GM21737 (cell line): Measurements from ENCODE around the gene GPR179.
"Not testable (repeated sequence)": the region's sequence is repeated elsewhere in the genome, so short reads cannot be mapped to it uniquely, and the experiment has no call there.

Experiments used
- ATAC-seq: cut with Tn5 transposase; IDR thresholded peaks from one replicate; pipeline ENCODE4 v1.9.1; 2021; ENCODE audit warnings: mild to moderate bottlenecking, moderate library complexity; ENCODE audit not compliant: unreplicated experiment

Gene GPR179

DNA sequence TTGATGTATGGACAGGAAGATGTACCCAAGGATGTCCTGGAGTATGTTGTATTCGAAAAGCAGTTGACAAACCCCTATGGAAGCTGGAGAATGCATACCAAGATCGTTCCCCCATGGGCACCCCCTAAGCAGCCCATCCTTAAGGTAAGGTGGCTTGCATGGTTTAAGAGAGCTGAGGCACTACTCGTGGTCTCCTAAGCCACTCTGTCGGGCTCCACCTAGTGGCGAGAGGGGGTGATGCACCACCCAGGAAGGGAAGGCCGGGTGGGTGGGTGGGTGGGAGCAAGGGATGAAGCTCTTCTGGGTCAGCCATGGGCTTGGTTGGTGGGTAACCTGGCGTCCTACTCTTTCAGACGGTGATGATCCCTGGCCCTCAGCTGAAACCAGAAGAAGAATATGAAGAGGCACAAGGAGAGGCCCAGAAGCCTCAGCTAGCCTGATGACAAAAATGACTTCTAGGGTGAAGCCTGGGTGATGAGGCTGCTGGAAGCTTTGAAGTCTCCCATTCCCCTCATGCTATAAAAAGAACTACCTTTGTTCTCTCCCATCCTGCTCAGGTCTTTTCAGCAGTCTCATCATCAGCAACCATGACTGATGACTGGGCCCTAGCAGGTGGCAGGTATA lies 21.5 kb downstream of the GPR179 start:
- no peak for ATAC-seq

GRCh38 chr17:38320482-38320881 lies 23.3 kb downstream of the GPR179 start:
- no peak for ATAC-seq

- no peak for ATAC-seq
Observed at GRCh38 chr17:38317081-38317480, 26.7 kb downstream of the GPR179 start.

GRCh38 chr17:38315497-38315896 lies 28.3 kb downstream of the GPR179 start:
- no peak for ATAC-seq

- peak; percentile 88 for ATAC-seq
Observed at GRCh38 chr17:38296834-38297517, 46.8 kb downstream of the GPR179 start, which contains the start of gene MRPL45. Gene MRPL45 (plus strand): TSS chr17:38297168. CDS start chr17:38297184, 16 bp downstream.

DNA sequence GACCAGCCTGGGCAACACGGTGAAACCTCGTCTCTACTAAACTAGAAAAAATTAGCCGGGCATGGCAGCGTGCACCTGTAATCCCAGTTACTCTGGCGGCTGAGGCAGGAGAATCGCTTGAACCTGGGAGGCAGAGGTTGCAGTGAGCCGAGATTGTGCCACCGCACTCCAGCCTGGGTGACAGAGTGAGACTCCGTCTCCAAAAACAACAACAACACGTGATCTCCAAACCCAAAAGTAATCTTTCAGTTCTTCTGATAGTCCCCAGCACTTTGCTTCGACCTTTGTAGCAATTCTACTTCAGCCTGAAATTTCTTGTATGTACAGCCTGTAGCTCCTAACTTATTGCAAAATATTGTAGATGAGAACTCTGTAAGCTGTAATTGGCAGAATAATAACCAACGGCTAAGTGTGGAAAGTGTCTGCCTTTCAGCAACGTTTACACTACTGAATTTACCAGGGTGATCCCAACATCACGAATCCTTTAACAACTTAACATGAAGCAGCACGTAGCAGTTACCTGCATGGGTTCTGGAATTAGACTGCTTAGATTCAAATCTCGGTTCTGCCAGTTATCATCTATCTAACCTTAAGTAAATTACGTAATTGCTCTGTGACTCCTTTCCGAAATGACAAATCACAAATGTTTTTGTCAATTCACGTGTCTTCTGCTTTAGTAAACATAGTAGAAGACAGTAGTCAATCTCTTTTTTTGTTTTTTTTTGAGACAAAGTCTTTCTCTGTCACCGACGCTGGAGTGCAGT lies 48.0 kb downstream of the GPR179 start:
- not testable (repeated sequence) for ATAC-seq

GRCh38 chr17:38289760-38290159 lies 54.0 kb downstream of the GPR179 start:
- ATAC-seq: not testable (repeated sequence)

DNA sequence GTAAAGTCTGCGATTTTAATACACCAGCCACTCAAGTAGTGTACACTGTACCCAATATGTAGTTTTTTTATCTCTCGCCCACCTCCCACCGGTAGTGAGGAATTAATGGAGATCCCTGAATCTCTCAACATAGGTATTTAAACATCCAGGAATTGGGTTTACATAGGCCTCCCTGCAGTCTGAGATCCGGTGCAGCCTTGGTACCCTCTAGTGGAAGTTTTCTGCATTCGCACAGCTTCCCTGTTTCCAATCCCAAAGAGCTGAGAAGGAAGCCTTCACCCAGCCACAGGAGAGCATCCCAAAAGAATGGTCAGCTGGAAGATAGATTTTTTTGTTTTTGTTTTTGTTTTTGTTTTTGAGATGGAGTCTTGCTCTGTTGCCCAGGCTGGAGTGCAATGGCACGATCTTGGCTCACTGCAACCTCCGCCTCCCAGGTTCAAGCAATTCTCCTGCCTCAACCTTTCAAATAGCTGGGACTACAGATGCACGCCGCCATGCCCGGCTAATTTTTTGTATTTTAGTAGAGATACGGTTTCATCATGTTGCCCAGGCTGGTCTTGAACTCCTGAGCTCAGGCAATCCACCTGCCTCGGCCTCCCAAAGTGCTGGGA lies 55.4 kb downstream of the GPR179 start:
- not testable (repeated sequence) for ATAC-seq

- ATAC-seq: not testable (repeated sequence)
Observed at GRCh38 chr17:38286501-38287091, 57.2 kb downstream of the GPR179 start.

- not testable (repeated sequence) for ATAC-seq
Observed at GRCh38 chr17:38285994-38286393, 57.8 kb downstream of the GPR179 start.
